Stomach smooth muscle (tissue), 2 donors: Measurements from ENCODE around the gene SAA4.

ENCODE experiments used
- H3K27ac ChIP-seq: one replicate; pipeline ENCODE4 v1.7.0; 2013; ENCODE audit warnings: mild to moderate bottlenecking, low read length, inconsistent platforms
- H3K27me3 ChIP-seq, 2 donors: one replicate each; pipeline ENCODE4 v1.7.0; 2013; ENCODE audit warnings: low read length in 2 of 2; ENCODE audit not compliant: insufficient read depth in 2 of 2, control insufficient read depth in 1 of 2
- H3K36me3 ChIP-seq, 2 donors: one replicate each; pipeline ENCODE4 v1.7.0; 2013; ENCODE audit warnings: low read length in 2 of 2; ENCODE audit not compliant: control insufficient read depth in 2 of 2, insufficient read depth in 2 of 2
- H3K4me1 ChIP-seq: one replicate; pipeline ENCODE4 v1.7.0; 2013; ENCODE audit warnings: low read length; ENCODE audit not compliant: control insufficient read depth, insufficient read depth
- H3K4me3 ChIP-seq, 2 donors: one replicate each; pipeline ENCODE4 v1.7.0; 2013; ENCODE audit warnings: low read length in 2 of 2
- H3K9ac ChIP-seq, 2 donors: one replicate each; pipeline ENCODE4 v1.7.0; 2013; ENCODE audit warnings: low read length in 2 of 2, mild to moderate bottlenecking in 1 of 2
- H3K9me3 ChIP-seq, 2 donors: one replicate each; pipeline ENCODE4 v1.7.0; 2013; ENCODE audit warnings: low read length in 2 of 2; ENCODE audit not compliant: control insufficient read depth in 2 of 2
- donor health status: healthy.
- donor health status: Pancreatic carcinoma.

The SAA4 gene

GRCh38 chr11:18188796-18189195 lies 47.8 kb downstream of the SAA4 start:
- no peaks in the 10 kb centered on the region for H3K36me3 ChIP-seq
- no peaks in the 10 kb centered on the region for H3K9me3 ChIP-seq
- H3K27ac ChIP-seq: no peak overlapping the region
- no peaks in the 10 kb centered on the region for H3K27me3 ChIP-seq
- H3K9ac ChIP-seq: no peak overlapping the region
- no peak overlapping the region for H3K4me3 ChIP-seq
- H3K4me1 ChIP-seq: no peaks in the 10 kb centered on the region
